Measurements from ENCODE around the gene MYOD1. TPM values are rescaled to one million over a fixed set of nuclear protein-coding genes. Genes with fewer than 3 reads are reported as not detected.

Gene MYOD1
- total RNA-seq, 2 donors from 2014 or later: not detected

DNA sequence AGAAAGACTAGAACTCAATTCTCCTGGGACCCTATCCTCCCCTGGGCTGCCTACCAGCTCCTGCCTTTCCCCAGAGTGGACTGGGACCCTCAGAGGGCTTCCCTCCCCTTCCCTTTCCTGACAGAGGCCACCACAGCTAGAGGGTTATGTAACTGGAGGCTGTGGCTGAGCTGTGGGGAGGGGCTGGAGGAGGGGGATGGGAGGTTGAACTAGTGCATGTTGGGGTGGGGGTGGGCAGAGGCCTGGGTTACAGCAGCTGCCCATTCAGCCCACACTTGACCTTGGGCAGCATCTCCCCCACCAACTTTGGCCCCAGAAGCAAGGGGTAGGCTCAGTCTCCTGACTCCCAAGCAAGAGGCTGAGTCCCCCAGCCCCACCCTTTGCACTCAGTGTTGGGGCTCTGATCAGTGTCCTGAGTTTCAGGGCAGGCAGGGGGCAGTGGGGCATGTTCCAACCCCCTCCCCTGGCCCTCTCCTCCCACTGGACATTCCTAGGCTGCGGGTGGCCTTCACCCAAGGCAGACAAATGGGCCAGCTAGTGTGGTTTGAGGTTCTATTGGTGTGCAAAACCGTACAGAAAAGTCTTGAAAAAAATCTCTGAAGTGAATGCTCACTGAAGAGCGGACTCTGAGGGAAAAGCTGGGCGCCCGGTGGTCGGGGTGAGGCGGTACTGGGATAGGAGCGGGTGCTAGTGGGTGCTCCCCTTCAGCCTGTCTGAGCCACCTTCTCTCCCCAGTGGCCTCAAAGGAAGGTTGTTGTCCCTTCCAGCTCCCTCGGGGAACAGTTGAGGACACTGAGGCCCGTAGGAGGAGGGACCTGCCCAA lies 19.0 kb downstream of the MYOD1 start:
- Histone ChIP-seq H3K27me3 (peaks cover 0 to 31% of the 10 kb centered on the region in 2 donors), H3K9me3 (no peaks in the 10 kb centered on the region), H3K36me3 (replicated peaks in 1 of 2; ENCODE audit: insufficient read depth in 1 of 2, low read depth in 2 of 2) (no peaks in the 10 kb centered on the region), H3K4me3 (no peak overlapping the region), H3K4me1 (peaks cover 22% of the 10 kb centered on the region), H3K27ac (no peak overlapping the region)
- no peak for TF ChIP-seq POLR2A (IDR thresholded peaks at IDR 0.05)
- no peak for TF ChIP-seq CTCF (IDR thresholded peaks at IDR 0.05)
- 32 to 34% methylated on average over 10 of the region's 10 CpGs for WGBS, 2 donors
- intact Hi-C loops (cut with DNase I): no loop called here
- DNase-seq: peak in 1 of 4 donors; percentile 6
- ATAC-seq: no peak

- no peak overlapping the region for H3K27ac ChIP-seq
- no peaks in the 10 kb centered on the region for H3K9me3 ChIP-seq
- WGBS, 2 donors: 66 to 90% methylated on average over 2 to 3 of the region's 6 CpGs
- H3K4me1 ChIP-seq: peaks cover 13% of the 10 kb centered on the region
- TF ChIP-seq POLR2A (IDR thresholded peaks at IDR 0.05) (no peak), CTCF (IDR thresholded peaks at IDR 0.05) (no peak)
- peaks cover 0 to 31% of the 10 kb centered on the region in 2 donors for H3K27me3 ChIP-seq
- no peak overlapping the region for H3K4me3 ChIP-seq
- H3K36me3 ChIP-seq (replicated peaks in 1 of 2; ENCODE audit: insufficient read depth in 1 of 2, low read depth in 2 of 2): no peaks in the 10 kb centered on the region
- ATAC-seq (no peak), DNase-seq (peak in 1 of 4 donors; percentile 6)
- intact Hi-C loops (cut with DNase I): no loop called here
Observed at GRCh38 chr11:17739945-17740338, 20.6 kb downstream of the MYOD1 start.

DNA sequence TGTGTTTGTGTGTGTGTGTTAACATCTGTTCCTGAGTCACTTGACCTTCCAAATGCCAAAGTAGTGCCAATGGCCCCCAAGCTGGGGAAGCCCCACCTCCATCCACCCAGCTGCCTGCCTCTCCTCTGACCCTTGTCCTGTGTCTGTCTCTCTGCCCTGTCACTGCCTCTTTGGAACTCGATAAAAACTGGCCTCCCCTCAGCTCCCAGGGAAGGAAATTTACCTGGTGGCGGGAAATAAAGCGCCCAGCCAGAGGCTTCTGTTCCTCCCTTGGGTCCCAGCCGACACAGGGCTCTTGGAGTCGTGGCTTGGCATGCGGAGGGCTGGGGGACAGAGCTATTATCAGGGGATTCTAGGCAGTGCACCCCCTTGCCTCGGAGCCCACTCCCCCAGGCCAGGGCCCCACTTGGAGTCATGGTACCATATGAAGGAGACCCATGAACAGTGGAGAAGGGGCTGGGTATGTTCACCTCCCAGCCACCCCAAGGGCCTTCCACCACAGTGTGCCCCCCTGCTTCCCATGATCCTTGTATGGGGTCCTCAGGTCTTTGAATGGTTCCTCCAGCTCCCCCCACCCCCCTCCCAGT lies 21.4 kb downstream of the MYOD1 start:
- intact Hi-C loops (cut with DNase I): no loop called here
- H3K9me3 ChIP-seq: no peaks in the 10 kb centered on the region
- TF ChIP-seq CTCF (IDR thresholded peaks at IDR 0.05) (no peak), POLR2A (IDR thresholded peaks at IDR 0.05) (no peak)
- ATAC-seq (no peak), DNase-seq (no peak)
- peaks cover 0 to 31% of the 10 kb centered on the region in 2 donors for H3K27me3 ChIP-seq
- peaks cover 6% of the 10 kb centered on the region for H3K4me1 ChIP-seq
- H3K36me3 ChIP-seq (replicated peaks in 1 of 2; ENCODE audit: insufficient read depth in 1 of 2, low read depth in 2 of 2): no peaks in the 10 kb centered on the region
- H3K27ac ChIP-seq: no peak overlapping the region
- no peak overlapping the region for H3K4me3 ChIP-seq
- 59 to 67% methylated on average over 6 to 7 of the region's 7 CpGs for WGBS, 2 donors

DNA sequence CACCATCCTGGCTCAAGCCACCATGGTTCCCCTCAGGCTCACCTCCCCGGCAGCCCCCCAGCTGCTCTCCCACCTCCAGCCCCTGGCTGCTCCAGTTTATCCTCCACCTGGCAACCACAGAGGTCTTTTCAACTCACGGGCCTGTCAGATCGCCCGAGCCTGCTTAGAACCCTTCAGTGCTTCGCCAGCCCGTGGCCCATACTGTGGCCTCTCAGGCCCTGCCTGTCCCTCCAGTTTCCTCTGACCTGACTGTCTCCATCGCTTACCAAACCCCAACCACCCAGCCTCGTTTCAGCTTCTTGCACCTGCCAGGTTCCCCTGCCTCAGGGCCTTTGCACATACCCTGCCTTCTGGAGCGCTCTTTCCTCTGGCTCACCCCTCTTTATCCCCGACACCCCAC lies 22.1 kb downstream of the MYOD1 start:
- Histone ChIP-seq H3K36me3 (replicated peaks in 1 of 2; ENCODE audit: insufficient read depth in 1 of 2, low read depth in 2 of 2) (no peaks in the 10 kb centered on the region), H3K4me1 (no peaks in the 10 kb centered on the region), H3K9me3 (no peaks in the 10 kb centered on the region), H3K27me3 (peaks cover 0 to 26% of the 10 kb centered on the region in 2 donors), H3K27ac (no peak overlapping the region), H3K4me3 (no peak overlapping the region)
- ATAC-seq (no peak), DNase-seq (no peak)
- intact Hi-C loops (cut with DNase I): no loop called here
- TF ChIP-seq POLR2A (IDR thresholded peaks at IDR 0.05) (no peak), CTCF (IDR thresholded peaks at IDR 0.05) (no peak)
- WGBS, 2 donors: 86 to 93% methylated on average over 7 to 10 of the region's 10 CpGs
